GM19043 (cell line): ENCODE data around the gene ZNF474.
"Not testable (repeated sequence)": the region's sequence is repeated elsewhere in the genome, so short reads cannot be mapped to it uniquely, and the experiment has no call there.

Experiments used
- ATAC-seq: cut with Tn5 transposase; IDR thresholded peaks from one replicate; pipeline ENCODE4 v1.9.1; 2021; ENCODE audit warnings: low read depth; ENCODE audit not compliant: unreplicated experiment

The ZNF474 gene

GRCh38 chr5:122129306-122129705 lies at the start of gene ZNF474:
ZNF474 (plus strand) TSS chr5:122129546; CDS start chr5:122151991, 22,445 bp downstream.
- ATAC-seq = no peak

GRCh38 chr5:122081541-122081940 lies 47.8 kb upstream of the ZNF474 start:
- no peak for ATAC-seq

GRCh38 chr5:122083535-122083934 lies 45.8 kb upstream of the ZNF474 start:
- no peak for ATAC-seq

- no peak for ATAC-seq
Measured at GRCh38 chr5:122085041-122085440, 44.3 kb upstream of the ZNF474 start.

GRCh38 chr5:122089096-122090013 lies 40.0 kb upstream of the ZNF474 start:
- ATAC-seq = no peak

GRCh38 chr5:122091936-122092600 lies 37.3 kb upstream of the ZNF474 start:
- no peak for ATAC-seq

- ATAC-seq = no peak
Measured at GRCh38 chr5:122093415-122094180, 35.7 kb upstream of the ZNF474 start.

- ATAC-seq = not testable (repeated sequence)
Measured at GRCh38 chr5:122094251-122094650, 35.1 kb upstream of the ZNF474 start.

GRCh38 chr5:122095158-122095557 lies 34.2 kb upstream of the ZNF474 start:
- no peak for ATAC-seq

- ATAC-seq = no peak
Measured at GRCh38 chr5:122097391-122097790, 32.0 kb upstream of the ZNF474 start.

- no peak for ATAC-seq
Measured at GRCh38 chr5:122099060-122099790, 30.1 kb upstream of the ZNF474 start.

GRCh38 chr5:122101636-122102285 lies 27.6 kb upstream of the ZNF474 start:
- no peak for ATAC-seq

GRCh38 chr5:122102825-122103224 lies 26.5 kb upstream of the ZNF474 start:
- ATAC-seq = no peak

GRCh38 chr5:122105909-122106308 lies 23.4 kb upstream of the ZNF474 start:
- ATAC-seq = no peak

- ATAC-seq = no peak
Measured at GRCh38 chr5:122107016-122107415, 22.3 kb upstream of the ZNF474 start.

GRCh38 chr5:122110987-122111386 lies 18.4 kb upstream of the ZNF474 start:
- ATAC-seq = no peak

GRCh38 chr5:122111460-122111859 lies 17.9 kb upstream of the ZNF474 start:
- ATAC-seq = no peak

- no peak for ATAC-seq
Measured at GRCh38 chr5:122112063-122112462, 17.3 kb upstream of the ZNF474 start.

GRCh38 chr5:122112733-122113558 lies 16.4 kb upstream of the ZNF474 start:
- no peak for ATAC-seq
